DMS 273 (cell line): ENCODE measurements around the gene SLC43A1.
"Not testable (repeated sequence)": the region's sequence is repeated elsewhere in the genome, so short reads cannot be mapped to it uniquely, and the experiment has no call there.

ENCODE experiments used
- DNase-seq: peaks from one replicate; lab custom pipeline; 2025; ENCODE audit not compliant: unreplicated experiment; lab: John Stamatoyannopoulos, UW

SLC43A1 gene

GRCh38 chr11:57461841-57462489, 53.5 kb downstream of the SLC43A1 start:
- DNase-seq = no peak

GRCh38 chr11:57460758-57461749, 54.4 kb downstream of the SLC43A1 start:
- peak; percentile 37 for DNase-seq

- peak; percentile 76 for DNase-seq
Measured at GRCh38 chr11:57460022-57460757, 55.3 kb downstream of the SLC43A1 start, which contains the start of gene RTN4RL2. Gene RTN4RL2, plus strand, starts transcription at chr11:57460528. Its CDS starts 338 bp downstream, at chr11:57460866.

GRCh38 chr11:57459164-57460021, 56.1 kb downstream of the SLC43A1 start:
- DNase-seq = peak; percentile 52

- DNase-seq = peak; percentile 91
Measured at GRCh38 chr11:57458410-57459163, 56.9 kb downstream of the SLC43A1 start.

GRCh38 chr11:57458060-57458409, 57.5 kb downstream of the SLC43A1 start:
- DNase-seq = peak; percentile 61

- DNase-seq = no peak
Measured at GRCh38 chr11:57457643-57458023, 57.9 kb downstream of the SLC43A1 start.

GRCh38 chr11:57456960-57457642, 58.4 kb downstream of the SLC43A1 start:
- peak; percentile 82 for DNase-seq

GRCh38 chr11:57453543-57454177, 61.8 kb downstream of the SLC43A1 start:
- no peak for DNase-seq

- no peak for DNase-seq
Measured at GRCh38 chr11:57446055-57446454, 69.4 kb downstream of the SLC43A1 start.

- not testable (repeated sequence) for DNase-seq
Measured at GRCh38 chr11:57445122-57445394, 70.4 kb downstream of the SLC43A1 start.

GRCh38 chr11:57444362-57445121, 71.0 kb downstream of the SLC43A1 start:
- DNase-seq = no peak

- no peak for DNase-seq
Measured at GRCh38 chr11:57440744-57441414, 74.6 kb downstream of the SLC43A1 start.

GRCh38 chr11:57439786-57440185, 75.7 kb downstream of the SLC43A1 start:
- no peak for DNase-seq

- DNase-seq = no peak
Measured at GRCh38 chr11:57438345-57439285, 76.9 kb downstream of the SLC43A1 start.

- no peak for DNase-seq
Measured at GRCh38 chr11:57436031-57436430, 79.5 kb downstream of the SLC43A1 start.
